GM18909 (cell line): ENCODE measurements around the gene AZU1.
"Not testable (repeated sequence)": the region's sequence is repeated elsewhere in the genome, so short reads cannot be mapped to it uniquely, and the experiment has no call there.

ENCODE experiments used
- ATAC-seq: cut with Tn5 transposase; IDR thresholded peaks from one replicate; pipeline ENCODE4 v1.9.1; 2021; ENCODE audit warnings: mild to moderate bottlenecking; ENCODE audit not compliant: unreplicated experiment, poor library complexity

The AZU1 gene

GRCh38 chr19:807627-808422, 19.8 kb upstream of the AZU1 start:
- no peak for ATAC-seq

- ATAC-seq = no peak
Measured at GRCh38 chr19:808423-808775, 19.2 kb upstream of the AZU1 start.

GRCh38 chr19:810077-810855, 17.4 kb upstream of the AZU1 start:
- ATAC-seq = no peak

GRCh38 chr19:810883-811489, 16.7 kb upstream of the AZU1 start:
- ATAC-seq = no peak

- ATAC-seq = no peak
Measured at GRCh38 chr19:811506-812048, 16.1 kb upstream of the AZU1 start.

- no peak for ATAC-seq
Measured at GRCh38 chr19:812049-812746, 15.4 kb upstream of the AZU1 start.

GRCh38 chr19:812747-813218, 14.9 kb upstream of the AZU1 start:
- ATAC-seq = no peak

GRCh38 chr19:813219-814151, 14.2 kb upstream of the AZU1 start:
- no peak for ATAC-seq

- ATAC-seq = no peak
Measured at GRCh38 chr19:814152-815078, 13.2 kb upstream of the AZU1 start.

GRCh38 chr19:815079-815774, 12.4 kb upstream of the AZU1 start:
- ATAC-seq = no peak

GRCh38 chr19:815775-816499, 11.7 kb upstream of the AZU1 start:
- no peak for ATAC-seq

GRCh38 chr19:816500-816857, 11.2 kb upstream of the AZU1 start:
- no peak for ATAC-seq

- ATAC-seq = not testable (repeated sequence)
Measured at GRCh38 chr19:820212-820611, 7.4 kb upstream of the AZU1 start.

- no peak for ATAC-seq
Measured at GRCh38 chr19:821231-821824, 6.3 kb upstream of the AZU1 start.

GRCh38 chr19:821825-822503, 5.7 kb upstream of the AZU1 start, which contains the start of gene PLPPR3:
TSS of gene PLPPR3 (minus strand) at chr19:821955. CDS start at chr19:821559, 396 bp downstream.
- ATAC-seq = no peak

GRCh38 chr19:823565-824121, 4.0 kb upstream of the AZU1 start:
- no peak for ATAC-seq
